Chondrocyte (in vitro differentiated cells): ENCODE results near the gene FAM13A. TPM values are rescaled to one million over a fixed set of nuclear protein-coding genes. Genes with fewer than 3 reads are reported as not detected.

ENCODE experiments used
- DNase-seq: peaks from one replicate; pipeline ENCODE4 v3.0.0; 2021; ENCODE audit warnings: mixed read lengths, low spot score
- H3K27ac Mint-ChIP-seq: one replicate; pipeline ENCODE4 v1.8.0; 2021; ENCODE audit warnings: mild to moderate bottlenecking, moderate library complexity, mixed read lengths; ENCODE audit not compliant: unreplicated experiment
- H3K27me3 Mint-ChIP-seq: 2 replicates; pipeline ENCODE4 v1.8.0; 2021; ENCODE audit warnings: low read depth, mixed read lengths
- H3K36me3 Mint-ChIP-seq: 2 replicates; pipeline ENCODE4 v1.8.0; 2021; ENCODE audit warnings: low read depth, mixed read lengths
- H3K4me1 Mint-ChIP-seq: 2 replicates; pipeline ENCODE4 v1.8.0; 2021; ENCODE audit warnings: low read depth, mild to moderate bottlenecking, mixed read lengths
- H3K4me3 Mint-ChIP-seq: one replicate; pipeline ENCODE4 v1.8.0; 2021; ENCODE audit warnings: mild to moderate bottlenecking, moderate library complexity, mixed read lengths; ENCODE audit not compliant: unreplicated experiment
- H3K9me3 Mint-ChIP-seq: 2 replicates; pipeline ENCODE4 v1.8.0; 2021; ENCODE audit warnings: low read depth, mixed read lengths
- total RNA-seq: library from RNA; stranded (reverse); gene quantifications from 3 replicates; pipeline ENCODE4 v1.2.1, GENCODE V29; 2021
- TF ChIP-seq, protein P1 (sequence below): fragments of 200-600 bp; sonication (generic); IDR thresholded peaks from 2 replicates; pipeline ENCODE4 v1.5.0; 2021; ENCODE audit warnings: antibody characterized with exemption, mild to moderate bottlenecking, moderate library complexity

The FAM13A gene
- total RNA-seq, 1 donor from 2014 or later = 10.5 TPM

DNA sequence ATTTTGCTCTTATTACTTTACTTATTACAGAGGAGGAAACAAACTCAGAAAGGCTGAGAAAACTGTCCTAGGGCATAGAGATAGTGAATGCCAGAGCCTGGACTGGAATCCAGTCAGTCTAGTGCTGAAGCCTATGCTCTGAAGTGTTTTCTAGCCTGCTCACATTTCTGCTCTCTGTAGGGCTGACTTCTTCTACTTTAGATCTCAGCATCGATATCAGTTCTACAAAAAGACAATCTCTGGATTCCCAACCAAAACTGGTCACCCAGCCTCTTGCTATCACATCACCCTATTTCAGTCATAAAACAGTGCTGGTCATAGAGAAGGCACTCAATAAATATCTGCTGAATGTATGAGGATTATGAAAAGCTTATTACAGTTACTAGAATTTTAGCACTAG lies 87.2 kb downstream of the FAM13A start:
- no peaks in the 10 kb centered on the region for H3K27me3 Mint-ChIP-seq
- H3K4me1 Mint-ChIP-seq = no peaks in the 10 kb centered on the region
- H3K36me3 Mint-ChIP-seq = no peaks in the 10 kb centered on the region
- TF ChIP-seq, protein P1, sequence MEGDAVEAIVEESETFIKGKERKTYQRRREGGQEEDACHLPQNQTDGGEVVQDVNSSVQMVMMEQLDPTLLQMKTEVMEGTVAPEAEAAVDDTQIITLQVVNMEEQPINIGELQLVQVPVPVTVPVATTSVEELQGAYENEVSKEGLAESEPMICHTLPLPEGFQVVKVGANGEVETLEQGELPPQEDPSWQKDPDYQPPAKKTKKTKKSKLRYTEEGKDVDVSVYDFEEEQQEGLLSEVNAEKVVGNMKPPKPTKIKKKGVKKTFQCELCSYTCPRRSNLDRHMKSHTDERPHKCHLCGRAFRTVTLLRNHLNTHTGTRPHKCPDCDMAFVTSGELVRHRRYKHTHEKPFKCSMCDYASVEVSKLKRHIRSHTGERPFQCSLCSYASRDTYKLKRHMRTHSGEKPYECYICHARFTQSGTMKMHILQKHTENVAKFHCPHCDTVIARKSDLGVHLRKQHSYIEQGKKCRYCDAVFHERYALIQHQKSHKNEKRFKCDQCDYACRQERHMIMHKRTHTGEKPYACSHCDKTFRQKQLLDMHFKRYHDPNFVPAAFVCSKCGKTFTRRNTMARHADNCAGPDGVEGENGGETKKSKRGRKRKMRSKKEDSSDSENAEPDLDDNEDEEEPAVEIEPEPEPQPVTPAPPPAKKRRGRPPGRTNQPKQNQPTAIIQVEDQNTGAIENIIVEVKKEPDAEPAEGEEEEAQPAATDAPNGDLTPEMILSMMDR = no peak
- H3K4me3 Mint-ChIP-seq = no peak overlapping the region
- H3K9me3 Mint-ChIP-seq = peaks cover 8% of the 10 kb centered on the region
- no peak for DNase-seq
- H3K27ac Mint-ChIP-seq = peak overlapping the region; percentile 11

DNA sequence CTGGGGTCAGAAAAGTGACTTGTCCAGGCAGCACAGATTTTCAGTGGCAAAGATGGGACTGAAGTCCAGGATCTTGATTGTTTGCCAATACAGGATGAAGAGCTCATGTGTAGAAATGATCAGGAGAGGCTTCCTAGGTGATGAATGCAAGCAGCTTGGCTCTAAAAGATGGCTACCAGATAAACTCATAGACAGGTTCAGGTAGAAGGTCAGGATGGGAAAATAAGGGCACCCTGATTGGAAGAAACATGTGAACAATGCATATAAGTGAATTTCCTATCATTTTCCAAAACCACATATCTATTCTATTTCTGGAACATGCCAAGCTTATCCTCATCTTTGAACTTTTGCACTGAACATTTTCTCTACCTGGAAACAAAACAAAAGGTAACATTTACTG lies 87.7 kb downstream of the FAM13A start:
- Mint-ChIP-seq H3K27ac (no peak overlapping the region), H3K27me3 (no peaks in the 10 kb centered on the region), H3K36me3 (no peaks in the 10 kb centered on the region), H3K9me3 (peaks cover 8% of the 10 kb centered on the region), H3K4me3 (no peak overlapping the region), H3K4me1 (no peaks in the 10 kb centered on the region)
- TF ChIP-seq, protein P1 = no peak
- no peak for DNase-seq

DNA sequence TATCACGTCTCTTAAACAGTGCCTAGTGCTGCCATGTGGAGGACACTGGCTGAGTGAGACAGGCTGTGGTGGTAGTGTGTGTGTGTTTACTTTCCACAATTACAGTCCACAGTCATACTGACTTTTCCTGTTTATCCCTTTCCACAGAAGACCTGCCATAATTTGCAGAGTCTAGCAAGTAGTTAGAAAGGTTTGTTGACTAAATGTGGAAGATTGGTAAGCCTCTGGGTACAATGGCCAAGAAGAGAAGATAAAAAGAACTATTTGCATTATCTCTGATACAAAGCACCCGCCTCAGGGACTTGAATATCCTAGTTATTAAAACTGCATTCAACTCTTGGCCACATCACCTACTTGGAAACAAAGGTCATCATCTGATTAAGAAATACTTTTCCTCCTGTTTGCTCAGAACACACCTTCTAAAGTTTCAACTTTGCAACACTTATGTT lies 89.1 kb downstream of the FAM13A start:
- TF ChIP-seq, protein P1 = no peak
- H3K9me3 Mint-ChIP-seq = peaks cover 1% of the 10 kb centered on the region
- H3K27me3 Mint-ChIP-seq = no peaks in the 10 kb centered on the region
- no peaks in the 10 kb centered on the region for H3K36me3 Mint-ChIP-seq
- H3K27ac Mint-ChIP-seq = no peak overlapping the region
- DNase-seq = no peak
- no peaks in the 10 kb centered on the region for H3K4me1 Mint-ChIP-seq
- no peak overlapping the region for H3K4me3 Mint-ChIP-seq

DNA sequence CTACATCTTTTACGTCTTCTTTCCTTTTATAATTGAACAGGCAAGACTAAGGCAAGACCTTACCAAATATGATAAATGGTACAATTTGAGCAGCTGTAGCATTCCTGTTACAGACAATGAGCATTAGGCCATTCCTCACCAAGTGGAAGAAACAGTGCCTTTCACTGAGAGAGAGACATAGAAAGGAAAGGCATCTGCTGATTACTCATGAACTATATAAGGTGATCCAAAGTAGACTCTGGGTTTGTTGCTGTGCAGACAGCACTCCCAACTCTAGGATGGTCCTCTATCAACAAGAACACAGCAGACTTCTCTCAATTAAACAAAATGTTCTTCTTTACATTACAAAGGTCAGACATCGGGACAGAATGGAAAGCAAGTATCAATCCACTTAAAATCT lies 91.9 kb downstream of the FAM13A start:
- no peaks in the 10 kb centered on the region for H3K4me1 Mint-ChIP-seq
- peaks cover 3% of the 10 kb centered on the region for H3K36me3 Mint-ChIP-seq
- H3K4me3 Mint-ChIP-seq = no peak overlapping the region
- H3K27me3 Mint-ChIP-seq = no peaks in the 10 kb centered on the region
- TF ChIP-seq, protein P1 = no peak
- H3K9me3 Mint-ChIP-seq = no peaks in the 10 kb centered on the region
- no peak overlapping the region for H3K27ac Mint-ChIP-seq
- DNase-seq = no peak

DNA sequence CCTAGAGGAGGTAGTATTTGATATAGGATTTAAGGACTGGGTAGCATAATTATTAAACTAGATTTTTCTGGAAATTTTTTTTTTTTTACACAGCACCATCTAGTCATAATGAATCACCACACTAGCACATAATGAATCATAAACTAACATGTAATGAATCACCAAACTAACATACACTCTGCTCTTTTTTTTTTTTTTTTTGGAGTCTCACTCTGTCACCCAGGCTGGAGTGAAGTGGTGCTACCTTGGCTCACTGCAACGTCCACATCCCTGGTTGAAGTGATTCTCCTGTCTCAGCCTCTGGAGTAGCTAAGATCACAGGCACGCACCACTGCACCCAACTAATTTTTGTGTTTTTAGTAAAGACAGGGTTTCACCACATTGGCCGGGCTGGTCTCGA lies 92.5 kb downstream of the FAM13A start:
- no peak overlapping the region for H3K4me3 Mint-ChIP-seq
- TF ChIP-seq, protein P1 = no peak
- H3K9me3 Mint-ChIP-seq = no peaks in the 10 kb centered on the region
- no peaks in the 10 kb centered on the region for H3K4me1 Mint-ChIP-seq
- no peaks in the 10 kb centered on the region for H3K27me3 Mint-ChIP-seq
- H3K27ac Mint-ChIP-seq = no peak overlapping the region
- H3K36me3 Mint-ChIP-seq = peaks cover 3% of the 10 kb centered on the region
- no peak for DNase-seq
